Measurements from ENCODE around the gene CUL3.
A peak's percentile ranks its signal among the peaks of the same experiment; 100 is the strongest.
"Not testable (repeated sequence)": the region's sequence is repeated elsewhere in the genome, so short reads cannot be mapped to it uniquely, and the experiment has no call there.

The CUL3 gene

DNA sequence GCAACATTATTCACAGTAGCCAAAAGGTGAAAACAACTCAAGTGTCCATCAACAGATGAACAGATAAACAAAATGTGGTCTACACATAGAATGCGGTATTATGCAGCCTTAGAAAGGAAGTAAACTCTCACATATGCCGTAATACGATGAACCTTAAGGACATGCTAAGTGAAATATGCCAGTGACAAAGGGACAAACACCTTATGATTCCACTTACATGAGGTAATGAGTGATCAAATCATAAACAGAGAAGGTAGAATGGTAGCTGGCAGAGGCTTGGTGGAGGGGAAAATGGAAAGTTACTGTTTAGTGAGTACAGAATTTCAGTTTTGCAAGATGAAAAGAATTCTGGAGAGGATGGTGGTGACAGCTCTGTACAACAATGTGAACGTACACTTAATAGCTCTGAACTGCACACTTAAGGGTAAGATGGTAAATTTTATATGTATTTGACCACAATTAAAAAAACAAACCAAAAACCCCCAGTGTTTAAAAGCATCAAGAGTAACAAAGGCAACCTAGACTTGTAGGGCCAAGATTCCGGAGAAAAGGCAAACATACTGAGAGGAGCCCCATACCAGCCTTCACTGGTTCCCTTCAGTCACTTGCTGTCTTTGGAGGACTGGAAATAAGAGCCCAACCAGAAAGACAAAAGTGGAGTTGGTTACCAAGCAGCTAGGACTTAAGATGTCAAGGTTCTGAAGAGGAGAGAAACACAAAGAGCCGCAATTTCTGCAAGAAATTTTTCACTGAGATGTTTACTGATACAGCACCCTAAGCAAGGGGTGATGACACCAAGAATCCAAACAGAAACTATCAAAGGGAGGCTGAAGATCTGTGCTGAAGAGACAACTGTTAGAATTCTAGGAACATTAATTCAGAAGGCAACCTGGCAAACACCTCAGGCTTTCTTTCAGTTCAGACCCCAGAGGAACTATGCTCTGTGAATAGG is 61.3 kb downstream of the CUL3 start:
- peaks cover 3% of the 10 kb centered on the region for H3K4me1 ChIP-seq (ENCODE audit: control insufficient read depth, insufficient read depth, low read depth, low read length)
- no peak overlapping the region for H3K9ac ChIP-seq (ENCODE audit: low read length)
- H2BK120ac ChIP-seq (ENCODE audit: low read depth, low read length), result no peak overlapping the region
- peak overlapping the region in 1 of 2 experiments; percentile 24 for H3K18ac ChIP-seq (ENCODE audit: low read depth in 1 of 2, low read length in 2 of 2)
- no peak overlapping the region for H3K23ac ChIP-seq (ENCODE audit: low read length in 2 of 2)
- peak overlapping the region; percentile 10 for H3K4me2 ChIP-seq (ENCODE audit: low read length, poor library complexity, severe bottlenecking)
- 51% methylated on average over 4 of the region's 6 CpGs for whole genome bisulfite sequencing
- no peak overlapping the region for H2BK5ac ChIP-seq (ENCODE audit: low read depth, low read length, poor library complexity, severe bottlenecking)
- peaks cover 3% of the 10 kb centered on the region for H3K79me1 ChIP-seq (replicated peaks; ENCODE audit: low read length, poor library complexity, severe bottlenecking)
- no peak overlapping the region for H2AFZ ChIP-seq (ENCODE audit: low read depth, low read length)
- no peak overlapping the region for H3K4ac ChIP-seq (ENCODE audit: low read depth in 1 of 2, low read length in 2 of 2)
- no peak overlapping the region for H4K8ac ChIP-seq (ENCODE audit: low read length)
- no peaks in the 10 kb centered on the region for H3K9me3 ChIP-seq (ENCODE audit: control insufficient read depth, low read length)
- no peak overlapping the region for H4K91ac ChIP-seq (ENCODE audit: low read length)
- no peak overlapping the region for H2BK12ac ChIP-seq (ENCODE audit: low read length in 2 of 2)
- H3K14ac ChIP-seq (ENCODE audit: low read length in 2 of 2), result no peak overlapping the region
- H3K36me3 ChIP-seq (ENCODE audit: control insufficient read depth in 1 of 2, insufficient read depth in 2 of 2, low read depth in 1 of 2, low read length in 2 of 2), result peaks cover 2% of the 10 kb centered on the region in 2 experiments
- no peak overlapping the region for H3K4me3 ChIP-seq (ENCODE audit: insufficient read depth in 1 of 2, low read depth in 1 of 2, low read length in 2 of 2)
- peak overlapping the region; percentile 66 for H3K27ac ChIP-seq (ENCODE audit: low read length, poor library complexity, severe bottlenecking)
- H2BK15ac ChIP-seq (ENCODE audit: low read depth, poor library complexity, severe bottlenecking), result no peak overlapping the region
- DNase-seq, result peak; percentile 37
- peak overlapping the region; percentile 54 for H2AK5ac ChIP-seq (ENCODE audit: low read length, severe bottlenecking)
- no peaks in the 10 kb centered on the region for H3K27me3 ChIP-seq (ENCODE audit: control insufficient read depth in 1 of 2, insufficient read depth in 1 of 2, low read length in 2 of 2)

DNA sequence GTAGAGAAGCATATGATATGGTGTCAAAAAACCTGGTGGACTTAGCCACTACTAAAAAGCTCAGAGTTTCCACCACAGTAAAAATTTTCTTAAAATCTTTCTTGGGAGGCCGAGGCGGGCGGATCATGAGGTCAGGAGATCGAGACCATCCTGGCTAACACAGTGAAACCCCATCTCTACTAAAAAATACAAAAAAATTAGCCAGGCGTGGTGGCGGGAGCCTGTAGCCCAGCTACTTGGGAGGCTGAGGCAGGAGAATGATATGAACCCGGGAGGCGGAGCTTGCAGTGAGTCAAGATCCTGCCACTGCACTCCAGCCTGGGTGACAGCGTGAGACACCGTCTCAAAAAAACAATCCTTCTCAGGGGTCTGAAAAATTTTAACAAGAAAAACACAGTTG is 62.7 kb downstream of the CUL3 start:
- 92% methylated on average over 8 of the region's 10 CpGs for WGBS
- H3K14ac ChIP-seq (ENCODE audit: low read length in 2 of 2); H3K9me3 ChIP-seq (ENCODE audit: control insufficient read depth, low read length): not testable (repeated sequence)

DNA sequence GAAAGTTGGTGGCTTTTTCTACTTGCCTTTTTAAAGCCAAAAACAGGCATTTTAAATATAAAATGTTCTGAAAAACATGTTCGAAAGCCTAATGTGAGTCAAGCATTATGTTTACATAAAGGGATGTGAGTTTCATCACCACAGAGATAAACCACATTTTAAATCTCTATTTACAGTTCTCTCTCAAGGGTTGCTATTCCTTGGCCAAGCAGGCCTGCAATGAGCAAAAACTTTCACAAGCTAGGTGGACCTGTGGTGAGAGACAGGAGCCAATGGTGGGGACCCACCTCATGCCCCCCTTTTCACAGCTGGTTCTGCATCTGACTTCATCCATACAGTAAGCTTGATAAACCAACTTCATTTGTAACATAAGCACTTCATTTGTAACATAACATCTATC is 65.1 kb downstream of the CUL3 start:
- Histone ChIP-seq H3K79me1 (replicated peaks; ENCODE audit: low read length, poor library complexity, severe bottlenecking) (peaks cover 2% of the 10 kb centered on the region), H3K4me2 (ENCODE audit: low read length, poor library complexity, severe bottlenecking) (no peak overlapping the region), H2BK5ac (ENCODE audit: low read depth, low read length, poor library complexity, severe bottlenecking) (no peak overlapping the region), H3K9ac (ENCODE audit: low read length) (peak overlapping the region; percentile 80), H2AFZ (ENCODE audit: low read depth, low read length) (no peak overlapping the region), H3K27ac (ENCODE audit: low read length, poor library complexity, severe bottlenecking) (no peak overlapping the region), H3K4me3 (ENCODE audit: insufficient read depth in 1 of 2, low read depth in 1 of 2, low read length in 2 of 2) (peak overlapping the region in 1 of 2 experiments; percentile 6), H2BK120ac (ENCODE audit: low read depth, low read length) (no peak overlapping the region), H3K4ac (ENCODE audit: low read depth in 1 of 2, low read length in 2 of 2) (no peak overlapping the region), H2BK12ac (ENCODE audit: low read length in 2 of 2) (no peak overlapping the region), H3K18ac (ENCODE audit: low read depth in 1 of 2, low read length in 2 of 2) (no peak overlapping the region), H2BK15ac (ENCODE audit: low read depth, poor library complexity, severe bottlenecking) (no peak overlapping the region), H4K91ac (ENCODE audit: low read length) (no peak overlapping the region), H2AK5ac (ENCODE audit: low read length, severe bottlenecking) (no peak overlapping the region), H3K9me3 (ENCODE audit: control insufficient read depth, low read length) (no peaks in the 10 kb centered on the region), H3K4me1 (ENCODE audit: control insufficient read depth, insufficient read depth, low read depth, low read length) (peaks cover 3% of the 10 kb centered on the region), H3K36me3 (ENCODE audit: control insufficient read depth in 1 of 2, insufficient read depth in 2 of 2, low read depth in 1 of 2, low read length in 2 of 2) (peaks cover 0 to 4% of the 10 kb centered on the region in 2 experiments), H3K27me3 (ENCODE audit: control insufficient read depth in 1 of 2, insufficient read depth in 1 of 2, low read length in 2 of 2) (no peaks in the 10 kb centered on the region), H3K14ac (ENCODE audit: low read length in 2 of 2) (no peak overlapping the region), H4K8ac (ENCODE audit: low read length) (no peak overlapping the region), H3K23ac (ENCODE audit: low read length in 2 of 2) (no peak overlapping the region)
- WGBS, result no CpG with 5 or more reads among the region's 1 CpG
- DNase-seq, result peak; percentile 90

More for the DNA sequence above, 62.7 kb downstream of the CUL3 start:
- not testable (repeated sequence) for H3K27me3 ChIP-seq (ENCODE audit: control insufficient read depth in 1 of 2, insufficient read depth in 1 of 2, low read length in 2 of 2); H2AK5ac ChIP-seq (ENCODE audit: low read length, severe bottlenecking); H2AFZ ChIP-seq (ENCODE audit: low read depth, low read length); H2BK15ac ChIP-seq (ENCODE audit: low read depth, poor library complexity, severe bottlenecking); H4K91ac ChIP-seq (ENCODE audit: low read length); H3K27ac ChIP-seq (ENCODE audit: low read length, poor library complexity, severe bottlenecking); H4K8ac ChIP-seq (ENCODE audit: low read length); H3K4me1 ChIP-seq (ENCODE audit: control insufficient read depth, insufficient read depth, low read depth, low read length); H3K79me1 ChIP-seq (replicated peaks; ENCODE audit: low read length, poor library complexity, severe bottlenecking); H3K23ac ChIP-seq (ENCODE audit: low read length in 2 of 2); H3K4ac ChIP-seq (ENCODE audit: low read depth in 1 of 2, low read length in 2 of 2); H3K4me2 ChIP-seq (ENCODE audit: low read length, poor library complexity, severe bottlenecking); DNase-seq; H3K4me3 ChIP-seq (ENCODE audit: insufficient read depth in 1 of 2, low read depth in 1 of 2, low read length in 2 of 2); H3K18ac ChIP-seq (ENCODE audit: low read depth in 1 of 2, low read length in 2 of 2); H2BK12ac ChIP-seq (ENCODE audit: low read length in 2 of 2); H3K36me3 ChIP-seq (ENCODE audit: control insufficient read depth in 1 of 2, insufficient read depth in 2 of 2, low read depth in 1 of 2, low read length in 2 of 2); H2BK5ac ChIP-seq (ENCODE audit: low read depth, low read length, poor library complexity, severe bottlenecking); H2BK120ac ChIP-seq (ENCODE audit: low read depth, low read length)
- H3K9ac ChIP-seq (ENCODE audit: low read length), result peak overlapping the region; percentile 62

DNA sequence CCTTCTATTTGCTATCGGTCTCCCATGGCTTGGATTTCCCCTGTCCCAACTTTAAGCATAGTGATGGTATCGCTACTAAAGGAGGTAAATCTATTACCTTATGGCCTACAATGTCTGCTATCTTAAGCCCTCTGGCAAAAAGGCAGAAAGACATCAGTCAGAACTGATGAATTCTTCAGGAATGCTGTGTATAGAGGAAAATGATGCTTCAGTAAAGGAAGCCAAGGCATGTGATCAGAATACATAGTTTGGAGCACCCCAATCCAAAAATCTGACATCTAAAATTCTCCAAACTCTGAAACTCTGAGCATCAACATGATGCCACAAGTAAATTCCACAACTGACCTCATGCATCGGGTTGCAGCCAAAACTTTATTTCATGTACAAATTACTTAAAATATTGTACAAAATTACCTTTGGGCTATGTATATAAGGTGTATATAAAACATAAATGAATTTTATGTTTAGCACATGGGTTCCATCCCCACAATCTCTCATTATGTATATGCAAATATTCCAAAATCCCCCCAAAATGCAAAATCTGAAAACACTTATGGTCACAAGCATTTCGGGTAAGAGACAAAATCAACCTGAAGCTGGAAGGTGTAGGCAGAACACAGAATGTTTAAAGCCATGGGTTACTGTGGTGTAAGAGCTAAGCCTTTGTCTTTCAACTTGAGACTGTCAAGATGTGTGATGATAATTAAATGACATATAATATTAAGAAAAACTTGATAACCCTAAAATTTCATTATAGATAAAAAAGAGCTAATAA is 66.2 kb downstream of the CUL3 start:
- no peaks in the 10 kb centered on the region for H3K9me3 ChIP-seq (ENCODE audit: control insufficient read depth, low read length)
- no peaks in the 10 kb centered on the region for H3K79me1 ChIP-seq (replicated peaks; ENCODE audit: low read length, poor library complexity, severe bottlenecking)
- peaks cover 3% of the 10 kb centered on the region for H3K4me1 ChIP-seq (ENCODE audit: control insufficient read depth, insufficient read depth, low read depth, low read length)
- peak overlapping the region; percentile 73 for H3K27ac ChIP-seq (ENCODE audit: low read length, poor library complexity, severe bottlenecking)
- DNase-seq, result peak; percentile 50
- no peak overlapping the region for H3K4me2 ChIP-seq (ENCODE audit: low read length, poor library complexity, severe bottlenecking)
- H3K4me3 ChIP-seq (ENCODE audit: insufficient read depth in 1 of 2, low read depth in 1 of 2, low read length in 2 of 2), result peak overlapping the region in 1 of 2 experiments; percentile 34
- 100% methylated on average over 3 of the region's 4 CpGs for WGBS
- H4K91ac ChIP-seq (ENCODE audit: low read length), result no peak overlapping the region
- H4K8ac ChIP-seq (ENCODE audit: low read length), result no peak overlapping the region
- no peak overlapping the region for H3K18ac ChIP-seq (ENCODE audit: low read depth in 1 of 2, low read length in 2 of 2)
- H2BK15ac ChIP-seq (ENCODE audit: low read depth, poor library complexity, severe bottlenecking), result no peak overlapping the region
- no peak overlapping the region for H2AFZ ChIP-seq (ENCODE audit: low read depth, low read length)
- H3K36me3 ChIP-seq (ENCODE audit: control insufficient read depth in 1 of 2, insufficient read depth in 2 of 2, low read depth in 1 of 2, low read length in 2 of 2), result peaks cover 0 to 5% of the 10 kb centered on the region in 2 experiments
- no peak overlapping the region for H3K4ac ChIP-seq (ENCODE audit: low read depth in 1 of 2, low read length in 2 of 2)
- H3K9ac ChIP-seq (ENCODE audit: low read length), result peak overlapping the region; percentile 80
- H2BK120ac ChIP-seq (ENCODE audit: low read depth, low read length), result no peak overlapping the region
- H3K23ac ChIP-seq (ENCODE audit: low read length in 2 of 2), result no peak overlapping the region
- H2BK12ac ChIP-seq (ENCODE audit: low read length in 2 of 2), result no peak overlapping the region
- no peak overlapping the region for H3K14ac ChIP-seq (ENCODE audit: low read length in 2 of 2)
- no peak overlapping the region for H2AK5ac ChIP-seq (ENCODE audit: low read length, severe bottlenecking)
- H3K27me3 ChIP-seq (ENCODE audit: control insufficient read depth in 1 of 2, insufficient read depth in 1 of 2, low read length in 2 of 2), result no peaks in the 10 kb centered on the region
- H2BK5ac ChIP-seq (ENCODE audit: low read depth, low read length, poor library complexity, severe bottlenecking), result no peak overlapping the region

All from mesenchymal stem cell (in vitro differentiated cells and primary cell).